Measurements from ENCODE around the gene TCF12. TPM values are rescaled to one million over a fixed set of nuclear protein-coding genes. Genes with fewer than 3 reads are reported as not detected.

The TCF12 gene
- total RNA-seq, 1 experiment from 2014 or later = 76.7 TPM

DNA sequence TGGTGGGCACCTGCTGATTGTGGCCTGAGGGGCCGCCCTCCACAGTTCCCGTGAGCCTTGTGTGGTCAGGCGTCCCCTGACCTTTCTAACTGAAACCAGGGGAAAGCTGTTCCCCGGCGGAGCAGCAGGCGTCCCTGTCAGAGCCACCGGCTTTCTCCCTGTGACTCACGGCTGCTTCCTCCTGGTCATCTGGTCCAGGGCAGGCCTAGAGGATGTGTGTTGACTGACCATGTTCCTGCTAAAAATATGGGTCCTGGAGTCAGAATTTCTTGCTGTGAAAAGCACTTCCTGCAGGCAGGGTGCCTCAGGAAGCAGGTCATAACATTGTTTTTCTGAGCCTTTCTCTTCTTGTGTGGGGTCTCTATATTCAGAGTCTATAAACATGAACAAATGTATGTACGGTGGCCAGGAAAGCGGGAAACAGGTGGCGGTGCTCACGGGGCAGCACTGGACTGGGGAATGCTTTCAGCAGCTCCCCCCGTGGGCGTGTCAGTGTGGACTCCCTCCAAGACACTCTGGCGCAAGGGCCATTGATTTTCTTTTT lies 419.5 kb downstream of the TCF12 start:
- no CpG with 5 or more reads among the region's 15 CpGs for WGBS (ENCODE audit: extremely low coverage, insufficient read length, low lambda C conversion rate)
- Mint-ChIP-seq H3K27ac (peak overlapping the region in 1 of 3 experiments; percentile 60; a peak in 2 of 7 replicates), H3K4me3 (no peak overlapping the region), H3K27me3 (ENCODE audit: low read depth) (no peaks in the 10 kb centered on the region), H3K9me3 (no peaks in the 10 kb centered on the region), H3K36me3 (ENCODE audit: insufficient read depth in 1 of 3, low read depth in 3 of 3) (no peaks in the 10 kb centered on the region), H3K4me1 (peaks cover 17 to 22% of the 10 kb centered on the region in 2 experiments)
- H3K4me2 ChIP-seq (ENCODE audit: insufficient read depth, insufficient read length, low read length) = no peak overlapping the region
- H3K18ac ChIP-seq (ENCODE audit: insufficient read length, low read depth, low read length) = no peak overlapping the region
- TF ChIP-seq, protein P1, sequence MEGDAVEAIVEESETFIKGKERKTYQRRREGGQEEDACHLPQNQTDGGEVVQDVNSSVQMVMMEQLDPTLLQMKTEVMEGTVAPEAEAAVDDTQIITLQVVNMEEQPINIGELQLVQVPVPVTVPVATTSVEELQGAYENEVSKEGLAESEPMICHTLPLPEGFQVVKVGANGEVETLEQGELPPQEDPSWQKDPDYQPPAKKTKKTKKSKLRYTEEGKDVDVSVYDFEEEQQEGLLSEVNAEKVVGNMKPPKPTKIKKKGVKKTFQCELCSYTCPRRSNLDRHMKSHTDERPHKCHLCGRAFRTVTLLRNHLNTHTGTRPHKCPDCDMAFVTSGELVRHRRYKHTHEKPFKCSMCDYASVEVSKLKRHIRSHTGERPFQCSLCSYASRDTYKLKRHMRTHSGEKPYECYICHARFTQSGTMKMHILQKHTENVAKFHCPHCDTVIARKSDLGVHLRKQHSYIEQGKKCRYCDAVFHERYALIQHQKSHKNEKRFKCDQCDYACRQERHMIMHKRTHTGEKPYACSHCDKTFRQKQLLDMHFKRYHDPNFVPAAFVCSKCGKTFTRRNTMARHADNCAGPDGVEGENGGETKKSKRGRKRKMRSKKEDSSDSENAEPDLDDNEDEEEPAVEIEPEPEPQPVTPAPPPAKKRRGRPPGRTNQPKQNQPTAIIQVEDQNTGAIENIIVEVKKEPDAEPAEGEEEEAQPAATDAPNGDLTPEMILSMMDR (conservative IDR thresholded peaks at IDR 0.05) = no peak; the same call in 2 of the 3 replicates
- no peak overlapping the region for H3K23ac ChIP-seq (ENCODE audit: insufficient read length, low read depth, low read length)
- no peak overlapping the region for H2AFZ ChIP-seq (ENCODE audit: low read length)
- no peaks in the 10 kb centered on the region for H3K79me1 ChIP-seq (ENCODE audit: insufficient read depth, low read depth, low read length, poor library complexity, severe bottlenecking)
- no peak overlapping the region for H2BK120ac ChIP-seq (ENCODE audit: low read depth, low read length, poor library complexity, severe bottlenecking)
- no peaks in the 10 kb centered on the region for H3K79me2 ChIP-seq (ENCODE audit: insufficient read depth, low read length)
- H3K4me1 ChIP-seq (ENCODE audit: insufficient read depth, low read length) = no peaks in the 10 kb centered on the region
- H4K5ac ChIP-seq (ENCODE audit: insufficient read length, low read depth, low read length) = no peak overlapping the region
- H3K27me3 ChIP-seq (ENCODE audit: insufficient read depth, low read length) = no peaks in the 10 kb centered on the region
- no peak overlapping the region for H3K27ac ChIP-seq (ENCODE audit: insufficient read length, low read depth, low read length)
- no peak overlapping the region; the same call in 1 of the 2 replicates for H3K14ac ChIP-seq (ENCODE audit: insufficient read depth, low read length)
- no peak overlapping the region for H4K91ac ChIP-seq (ENCODE audit: insufficient read length, low read depth, low read length)
- no peak overlapping the region for H3K9ac ChIP-seq (ENCODE audit: extremely low read depth, insufficient read length, low read length)
- H3K4ac ChIP-seq (ENCODE audit: low read depth, low read length) = no peak overlapping the region
- no peak overlapping the region for H2AK5ac ChIP-seq (ENCODE audit: insufficient read length, low read length)
- no peak overlapping the region for H3K56ac ChIP-seq (ENCODE audit: insufficient read length, low read depth, low read length)
- no peak overlapping the region for H4K8ac ChIP-seq (replicated peaks; ENCODE audit: insufficient read length, low read depth, low read length)
- no peak overlapping the region for H2BK20ac ChIP-seq (ENCODE audit: low read depth, low read length, poor library complexity, severe bottlenecking)
- no peak overlapping the region for H2BK12ac ChIP-seq (ENCODE audit: insufficient read length, low read depth, low read length)
- DNase-seq = no peak
- no peaks in the 10 kb centered on the region for H4K20me1 ChIP-seq (ENCODE audit: control insufficient read depth, insufficient read depth, insufficient read length)
- no peak overlapping the region for H3T11ph ChIP-seq (ENCODE audit: low read length)
- no peaks in the 10 kb centered on the region for H3K9me3 ChIP-seq (ENCODE audit: control insufficient read depth, low read depth, low read length)
- no peak overlapping the region for H2BK5ac ChIP-seq (ENCODE audit: insufficient read length, low read length)
- H2BK15ac ChIP-seq (ENCODE audit: low read depth, low read length) = no peak overlapping the region
- no peaks in the 10 kb centered on the region for H3K23me2 ChIP-seq (ENCODE audit: insufficient read length, low read depth, low read length, poor library complexity, severe bottlenecking)

Data from H9 (cell line).